Brain microvascular endothelial cell (primary cell): ENCODE data around the gene MT1X.
"Not testable (repeated sequence)": the region's sequence is repeated elsewhere in the genome, so short reads cannot be mapped to it uniquely, and the experiment has no call there.

Experiments used
- DNase-seq: peaks from one replicate; pipeline ENCODE4 v3.0.0-alpha.2; 2020
- H3K27ac ChIP-seq: fragments of 250-450 bp; sonication (Bioruptor Pico); 2 replicates; pipeline ENCODE4 v1.5.1; 2020; ENCODE audit warnings: mild to moderate bottlenecking, moderate library complexity
- H3K27me3 ChIP-seq: fragments of 250-450 bp; sonication (Bioruptor Pico); replicated peaks from 2 replicates; pipeline ENCODE4 v1.5.1; 2020; ENCODE audit warnings: mild to moderate bottlenecking
- H3K36me3 ChIP-seq: fragments of 250-450 bp; sonication (Bioruptor Pico); replicated peaks from 2 replicates; pipeline ENCODE4 v1.5.1; 2020; ENCODE audit warnings: mild to moderate bottlenecking
- H3K4me3 ChIP-seq: 2 replicates; pipeline ENCODE4 v1.5.1; 2011; ENCODE audit warnings: low read depth, mild to moderate bottlenecking, control low read depth, low read length, moderate library complexity
- CTCF ChIP-seq: IDR thresholded peaks from 2 replicates; pipeline ENCODE4 v1.5.1; 2011; ENCODE audit warnings: low read depth, mild to moderate bottlenecking, moderate library complexity, low read length, control low read depth, inconsistent platforms; ENCODE audit errors: missing control alignments
- in situ Hi-C: cut with HindIII; loops from 2 replicates; pipeline ENCODE4 v1.10.0; 2017; ENCODE audit warnings: low sequenced_read_pairs, low pct_ligation_motif_present

Gene MT1X

GRCh38 chr16:56658327-56658875 is 23.9 kb upstream of the MT1X start:
- in situ Hi-C loops: no loop called here
- DNase-seq: no peak
- TF ChIP-seq CTCF: no peak
- H3K27me3 ChIP-seq: peaks cover 6% of the 10 kb centered on the region
- H3K27ac ChIP-seq: no peak overlapping the region
- H3K36me3 ChIP-seq: no peaks in the 10 kb centered on the region
- H3K4me3 ChIP-seq: peak overlapping the region; percentile 54

- no peak for DNase-seq
- in situ Hi-C loops: no loop called here
- peaks cover 29% of the 10 kb centered on the region for H3K27me3 ChIP-seq
- no peak overlapping the region for H3K4me3 ChIP-seq
- TF ChIP-seq CTCF: no peak
- H3K27ac ChIP-seq: no peak overlapping the region
- no peaks in the 10 kb centered on the region for H3K36me3 ChIP-seq
Measured at GRCh38 chr16:56662357-56663354, 19.6 kb upstream of the MT1X start.

DNA sequence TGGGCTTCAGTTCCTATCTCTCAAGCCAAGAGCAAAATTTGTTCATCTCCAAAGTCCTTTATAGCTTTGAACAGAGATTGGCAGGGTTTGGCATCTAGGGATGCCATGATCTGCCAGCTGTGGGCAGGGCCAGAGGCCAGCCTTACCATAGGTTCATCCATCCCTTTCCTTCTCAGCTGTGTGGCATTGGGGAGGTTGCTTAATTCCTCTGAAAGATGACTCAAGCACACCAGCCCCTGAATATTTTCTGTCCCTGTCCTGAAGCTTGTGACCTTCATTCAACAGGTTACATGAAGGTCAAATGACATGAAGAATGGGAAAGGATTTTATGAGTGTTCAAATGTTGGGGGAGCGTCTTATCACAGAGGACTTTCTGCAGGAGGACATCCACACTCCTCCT is 17.8 kb upstream of the MT1X start:
- Histone ChIP-seq H3K27me3 (peaks cover 47% of the 10 kb centered on the region), H3K4me3 (no peak overlapping the region), H3K27ac (no peak overlapping the region), H3K36me3 (no peaks in the 10 kb centered on the region)
- TF ChIP-seq CTCF: no peak
- in situ Hi-C loops: no loop called here
- no peak for DNase-seq

GRCh38 chr16:56665286-56666261 is 16.7 kb upstream of the MT1X start:
- H3K27ac ChIP-seq, H3K36me3 ChIP-seq, DNase-seq, H3K4me3 ChIP-seq, in situ Hi-C loops: not testable (repeated sequence)
- peaks cover 58% of the 10 kb centered on the region for H3K27me3 ChIP-seq

- Histone ChIP-seq H3K36me3 (no peaks in the 10 kb centered on the region), H3K4me3 (no peak within 1 kb of the TSS), H3K27ac (no peak within 1 kb of the TSS), H3K27me3 (peaks cover 58% of the 10 kb centered on the region)
- in situ Hi-C loops: no loop called here
- no peak for TF ChIP-seq CTCF
- no peak for DNase-seq
Measured at GRCh38 chr16:56667581-56668571, 14.4 kb upstream of the MT1X start, which contains the start of gene MT1G. TSS of gene MT1G (minus strand) at chr16:56668065. CDS start at chr16:56667993, 72 bp downstream.
